Activated naive CD8-positive, alpha-beta T cell treated with anti-CD3 and anti-CD28 coated beads, Interleukin-2, amount 10 ng/mL, durations not matched to agents 7 days and 5 days (primary cell): ENCODE results near the gene CNTF. TPM values are rescaled to one million over a fixed set of nuclear protein-coding genes. Genes with fewer than 3 reads are reported as not detected.
"Not testable (repeated sequence)": the region's sequence is repeated elsewhere in the genome, so short reads cannot be mapped to it uniquely, and the experiment has no call there.

Source experiments
- ATAC-seq: fragments of 150-1000 bp; cut with Tn5 transposase; one replicate; pipeline ENCODE4 v1.10.0; 2021; ENCODE audit warnings: low read depth, moderate library complexity
- POLR2A ChIA-PET: fragments of 350-600 bp; sonication (Branson Sonifier 250); formaldehyde crosslinking; loops from one replicate; lab custom pipeline; 2021; ENCODE audit warnings: antibody characterized with exemption; lab: Charles Lee
- DNase-seq: peaks from one replicate; pipeline ENCODE4 v3.0.0; 2021
- H3K27ac Mint-ChIP-seq: one replicate; pipeline ENCODE4 v1.8.0; 2022; ENCODE audit warnings: mild to moderate bottlenecking, mixed read lengths
- H3K27me3 Mint-ChIP-seq: one replicate; pipeline ENCODE4 v1.8.0; 2022; ENCODE audit warnings: mild to moderate bottlenecking, moderate library complexity, mixed read lengths
- H3K36me3 Mint-ChIP-seq: one replicate; pipeline ENCODE4 v1.8.0; 2021; ENCODE audit warnings: mild to moderate bottlenecking, mixed read lengths
- H3K4me1 Mint-ChIP-seq: one replicate; pipeline ENCODE4 v1.8.0; 2021; ENCODE audit warnings: mixed read lengths
- H3K4me3 Mint-ChIP-seq: one replicate; pipeline ENCODE4 v1.8.0; 2022; ENCODE audit warnings: mild to moderate bottlenecking, moderate library complexity, mixed read lengths
- H3K9me3 Mint-ChIP-seq: one replicate; pipeline ENCODE4 v1.8.0; 2021; ENCODE audit warnings: mixed read lengths
- total RNA-seq, 2 experiments: library from RNA; stranded (reverse); gene quantifications; one replicate each; pipeline ENCODE4 v1.2.3, GENCODE V29; 2021

Gene CNTF
- total RNA-seq, result 1 to 10 TPM; 2.6 to 3.0 TPM

DNA sequence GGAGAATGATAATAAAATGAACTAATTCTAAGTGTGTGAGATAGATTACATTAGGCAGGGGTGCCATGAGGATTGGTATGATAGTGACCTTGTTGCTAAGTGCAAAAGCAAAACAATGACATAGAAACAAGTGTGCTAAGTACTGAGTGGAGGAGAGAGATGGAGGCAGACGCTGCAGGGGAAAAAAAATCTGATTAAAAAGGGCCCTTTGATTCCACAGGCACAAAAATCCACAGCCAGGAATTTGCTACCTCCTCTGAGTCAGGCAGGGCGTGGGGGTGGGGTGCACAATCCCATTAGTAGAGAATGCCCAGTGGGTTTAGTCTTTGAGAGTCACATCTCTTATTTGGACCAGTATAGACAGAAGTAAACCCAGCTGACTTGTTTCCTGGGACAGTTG is at the start of gene CNTF:
TSS of gene CNTF (plus strand) at position 322 of the 400 bp plus-strand sequence. CDS start 88 bp downstream, outside the sequence.
- Mint-ChIP-seq H3K36me3 (peaks cover 46% of the 10 kb centered on the region), H3K4me3 (no peak within 1 kb of the TSS), H3K4me1 (peaks cover 8% of the 10 kb centered on the region), H3K27ac (peak within 1 kb of the TSS; percentile 26), H3K9me3 (no peaks in the 10 kb centered on the region), H3K27me3 (no peaks in the 10 kb centered on the region)
- ATAC-seq (no peak), DNase-seq (no peak)
- POLR2A ChIA-PET, result no interaction called here

DNA sequence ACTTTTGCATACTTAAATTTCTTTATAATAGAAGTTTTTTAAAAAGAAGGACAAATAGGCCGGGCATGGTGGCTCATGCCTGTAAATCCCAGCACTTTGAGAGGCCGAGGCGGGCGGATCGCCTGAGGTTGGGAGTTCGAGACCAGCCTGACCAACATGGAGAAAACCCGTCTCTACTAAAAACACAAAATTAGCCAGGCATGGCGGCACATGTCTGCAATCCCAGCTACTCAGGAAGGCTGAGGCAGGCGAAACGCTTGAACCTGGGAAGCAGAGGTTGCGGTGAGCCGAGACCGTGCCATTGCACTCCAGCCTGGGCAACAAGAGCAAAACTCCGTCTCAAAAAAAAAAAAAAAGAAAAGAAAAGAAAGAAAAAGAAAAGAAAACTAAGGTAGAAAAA is 49.6 kb upstream of the CNTF start:
- H3K4me3 Mint-ChIP-seq, result peak overlapping the region; percentile 96
- DNase-seq, H3K27me3 Mint-ChIP-seq, H3K9me3 Mint-ChIP-seq, ATAC-seq: not testable (repeated sequence)
- POLR2A ChIA-PET, result interaction anchor here (1.0 kb wide), 1 partner anchor 18 kb away, joined by 3 read pairs; no protein-coding TSS in a partner anchor
- H3K36me3 Mint-ChIP-seq, result peaks cover 36% of the 10 kb centered on the region
- peak overlapping the region; percentile 97 for H3K27ac Mint-ChIP-seq
- H3K4me1 Mint-ChIP-seq, result peaks cover 59% of the 10 kb centered on the region

GRCh38 chr11:58573451-58574104 is 48.9 kb upstream of the CNTF start:
- DNase-seq (no peak), ATAC-seq (peak; percentile 3)
- Mint-ChIP-seq H3K4me1 (peaks cover 52% of the 10 kb centered on the region), H3K4me3 (peak overlapping the region; percentile 96), H3K27me3 (no peaks in the 10 kb centered on the region), H3K27ac (peak overlapping the region; percentile 97), H3K9me3 (no peaks in the 10 kb centered on the region), H3K36me3 (peaks cover 32% of the 10 kb centered on the region)
- POLR2A ChIA-PET, result interaction anchor here (1.0 kb wide), 1 partner anchor 18 kb away, joined by 3 read pairs; no protein-coding TSS in a partner anchor

- Mint-ChIP-seq H3K9me3 (no peaks in the 10 kb centered on the region), H3K4me3 (peak overlapping the region; percentile 96), H3K4me1 (peaks cover 44% of the 10 kb centered on the region), H3K27me3 (no peaks in the 10 kb centered on the region), H3K36me3 (peaks cover 27% of the 10 kb centered on the region), H3K27ac (peak overlapping the region; percentile 97)
- ATAC-seq (no peak), DNase-seq (no peak)
- POLR2A ChIA-PET, result interaction anchor here (0.6 to 1.3 kb wide), 3 partner anchors 55 to 570 kb away, joined by 4 to 8 read pairs (median 5); no protein-coding TSS in a partner anchor
These were observed 47.6 kb upstream of the CNTF start for GRCh38 chr11:58574881-58575280.

GRCh38 chr11:58575377-58576020 is 47.0 kb upstream of the CNTF start, which contains the start of gene LPXN:
Gene LPXN, minus strand, starts transcription at chr11:58575856. Its CDS starts 84 bp downstream, at chr11:58575772.
- H3K4me1 Mint-ChIP-seq, result peaks cover 43% of the 10 kb centered on the region
- DNase-seq, result peak; percentile 56
- no peaks in the 10 kb centered on the region for H3K9me3 Mint-ChIP-seq
- H3K27ac Mint-ChIP-seq, result peak within 1 kb of the TSS; percentile 97
- H3K36me3 Mint-ChIP-seq, result peaks cover 23% of the 10 kb centered on the region
- ATAC-seq, result no peak
- POLR2A ChIA-PET, result interaction anchor here (0.6 to 4.5 kb wide), 10 partner anchors 8 to 1180 kb away, joined by 3 to 29 read pairs (median 4); partner anchors contain the start of genes FAM111B and STX3
- H3K4me3 Mint-ChIP-seq, result peak within 1 kb of the TSS; percentile 96
- no peaks in the 10 kb centered on the region for H3K27me3 Mint-ChIP-seq

DNA sequence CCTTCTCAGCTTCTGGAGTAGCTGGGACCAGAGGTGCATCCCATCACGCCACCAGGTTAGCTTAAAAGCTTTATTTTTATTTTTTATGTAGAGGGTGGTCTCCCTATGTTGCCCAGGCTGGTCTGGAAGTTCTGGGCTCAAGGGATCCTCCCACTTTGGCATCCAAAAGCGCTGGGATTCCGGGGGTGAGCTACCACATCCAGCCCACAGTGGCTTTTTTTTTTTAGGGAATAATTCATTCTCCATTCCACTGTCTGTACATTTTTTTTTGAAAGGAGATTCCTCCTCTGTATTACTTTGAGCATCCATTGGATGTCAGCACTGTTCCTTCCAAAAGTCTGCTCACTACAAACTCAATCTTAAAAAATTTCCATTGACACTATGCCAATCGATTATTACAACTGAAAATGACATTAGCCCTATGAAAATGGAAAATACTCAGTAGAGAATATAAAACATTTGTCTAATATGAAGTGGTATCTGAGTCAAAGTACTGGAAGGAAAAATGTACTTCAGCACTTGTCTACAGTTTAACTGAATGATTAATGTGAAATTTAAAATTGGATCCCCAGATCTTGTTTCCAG is 45.5 kb upstream of the CNTF start:
- Mint-ChIP-seq H3K9me3 (no peaks in the 10 kb centered on the region), H3K27me3 (no peaks in the 10 kb centered on the region), H3K4me3 (peak overlapping the region; percentile 96), H3K27ac (peak overlapping the region; percentile 97), H3K4me1 (peaks cover 47% of the 10 kb centered on the region), H3K36me3 (peaks cover 25% of the 10 kb centered on the region)
- POLR2A ChIA-PET, result interaction anchor here (0.6 to 4.5 kb wide), 10 partner anchors 9 to 835 kb away, joined by 3 to 29 read pairs (median 4); partner anchors contain the start of gene FAM111B
- DNase-seq, result no peak
- ATAC-seq, result no peak

DNA sequence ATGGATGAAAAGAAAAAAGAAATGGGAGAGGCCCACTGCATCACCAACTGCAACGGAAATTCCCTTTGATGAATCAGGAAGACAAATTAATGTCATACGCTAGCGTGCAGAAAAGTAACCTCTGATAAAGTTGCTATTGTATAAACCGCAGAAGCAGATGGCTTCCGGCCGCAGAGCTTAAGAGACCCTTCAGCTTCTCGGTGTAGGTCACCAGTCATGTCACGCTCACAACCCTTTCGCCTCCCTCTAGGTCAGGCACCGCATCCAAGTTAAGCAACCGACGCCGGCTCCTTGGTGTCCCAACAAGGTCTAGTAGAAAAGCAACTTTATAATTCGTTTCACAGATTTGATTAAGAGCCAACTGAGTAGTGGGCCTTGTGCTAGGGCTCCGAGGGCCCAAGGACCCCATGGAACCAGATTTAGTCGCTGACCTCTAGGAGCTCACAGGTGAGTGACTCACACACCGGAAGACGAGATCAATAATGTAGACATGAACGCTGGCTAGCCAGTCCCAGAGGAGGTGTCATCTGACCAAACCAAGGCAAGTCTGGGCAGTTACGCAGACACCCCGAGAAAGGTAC is 44.8 kb upstream of the CNTF start:
- peaks cover 25% of the 10 kb centered on the region for H3K36me3 Mint-ChIP-seq
- no peaks in the 10 kb centered on the region for H3K27me3 Mint-ChIP-seq
- ATAC-seq (peak; percentile 50), DNase-seq (no peak)
- POLR2A ChIA-PET, result interaction anchor here (0.6 to 4.5 kb wide), 9 partner anchors 10 to 1091 kb away, joined by 3 to 29 read pairs (median 3); partner anchors contain the start of genes FAM111B, PATL1 and SELENOH
- H3K4me1 Mint-ChIP-seq, result peaks cover 48% of the 10 kb centered on the region
- no peaks in the 10 kb centered on the region for H3K9me3 Mint-ChIP-seq
- H3K27ac Mint-ChIP-seq, result peak overlapping the region; percentile 97
- peak overlapping the region; percentile 96 for H3K4me3 Mint-ChIP-seq

DNA sequence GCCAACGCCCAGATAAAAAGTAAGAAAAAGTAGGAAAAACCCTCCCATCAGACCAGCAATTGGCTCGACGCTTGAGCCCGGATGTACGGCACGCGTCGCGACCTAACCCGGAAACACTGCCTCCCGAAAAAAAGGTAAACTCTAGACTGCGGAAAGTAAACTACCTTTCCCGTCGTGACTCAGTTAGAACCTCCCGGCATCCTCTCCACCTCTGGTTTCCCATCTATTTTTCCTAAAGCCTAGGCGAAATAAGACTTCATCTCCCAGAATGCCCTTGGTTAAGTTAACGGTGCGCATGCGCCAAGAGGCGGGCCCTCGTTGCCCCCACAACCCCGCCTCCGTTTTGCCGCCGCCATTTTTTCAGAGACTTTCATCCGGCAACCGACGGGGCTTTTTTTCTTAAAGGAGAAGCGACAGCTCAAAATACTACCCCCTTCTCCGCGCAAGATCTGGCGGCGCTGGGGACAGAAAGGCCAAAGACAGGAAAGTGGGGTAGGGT is 44.3 kb upstream of the CNTF start:
- no peaks in the 10 kb centered on the region for H3K9me3 Mint-ChIP-seq
- no peaks in the 10 kb centered on the region for H3K27me3 Mint-ChIP-seq
- peak overlapping the region; percentile 96 for H3K4me3 Mint-ChIP-seq
- H3K36me3 Mint-ChIP-seq, result peaks cover 25% of the 10 kb centered on the region
- peak; percentile 55 for ATAC-seq
- peak overlapping the region; percentile 97 for H3K27ac Mint-ChIP-seq
- H3K4me1 Mint-ChIP-seq, result peaks cover 51% of the 10 kb centered on the region
- POLR2A ChIA-PET, result interaction anchor here (0.6 to 4.5 kb wide), 8 partner anchors 10 to 1091 kb away, joined by 3 to 29 read pairs (median 4); partner anchors contain the start of genes FAM111B, PATL1 and SELENOH
- DNase-seq, result peak; percentile 90

DNA sequence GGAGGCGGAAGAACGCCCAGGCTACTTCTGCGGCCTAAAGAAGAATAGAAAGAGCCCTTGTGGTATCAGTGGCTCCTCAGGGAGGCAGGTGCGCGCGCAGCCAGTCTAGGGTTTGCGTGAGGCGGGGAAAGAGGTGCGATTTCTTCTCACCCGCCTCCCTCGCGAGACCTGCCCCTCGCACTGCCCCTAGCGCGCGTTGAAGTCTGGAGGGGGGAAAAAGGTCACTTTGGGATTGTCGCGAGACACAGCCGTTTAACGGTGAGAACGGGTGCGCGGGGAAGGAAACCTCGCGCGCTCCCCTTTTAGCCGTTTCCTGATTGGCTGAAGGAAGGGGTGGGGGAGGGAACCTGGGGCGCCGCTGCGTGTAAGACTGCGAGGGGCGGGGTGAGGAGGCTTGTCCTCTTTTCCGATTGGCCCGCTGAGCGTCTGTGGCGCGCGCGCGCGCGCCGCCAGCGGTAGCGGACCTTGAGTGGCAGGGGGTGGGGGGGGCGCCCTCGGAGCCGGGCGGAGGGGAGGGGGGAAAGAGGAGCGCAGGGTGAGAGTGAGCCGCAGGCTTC is 43.8 kb upstream of the CNTF start, which contains the start of gene ZFP91:
TSS of gene ZFP91 (plus strand) at position 429 of the 557 bp plus-strand sequence. CDS start 219 bp downstream, outside the sequence.
- peak; percentile 89 for DNase-seq
- H3K36me3 Mint-ChIP-seq, result peaks cover 20% of the 10 kb centered on the region
- ATAC-seq, result peak; percentile 40
- peak within 1 kb of the TSS; percentile 96 for H3K4me3 Mint-ChIP-seq
- peak within 1 kb of the TSS; percentile 97 for H3K27ac Mint-ChIP-seq
- peaks cover 49% of the 10 kb centered on the region for H3K4me1 Mint-ChIP-seq
- POLR2A ChIA-PET, result interaction anchor here (0.6 to 4.5 kb wide), 7 partner anchors 11 to 1090 kb away, joined by 3 to 29 read pairs (median 4); partner anchors contain the start of genes FAM111B, PATL1 and SELENOH
- H3K9me3 Mint-ChIP-seq, result no peaks in the 10 kb centered on the region
- H3K27me3 Mint-ChIP-seq, result no peaks in the 10 kb centered on the region

- peaks cover 45% of the 10 kb centered on the region for H3K4me1 Mint-ChIP-seq
- DNase-seq (peak; percentile 91), ATAC-seq (peak; percentile 41)
- H3K9me3 Mint-ChIP-seq, result no peaks in the 10 kb centered on the region
- H3K4me3 Mint-ChIP-seq, result peak overlapping the region; percentile 96
- H3K27me3 Mint-ChIP-seq, result no peaks in the 10 kb centered on the region
- H3K27ac Mint-ChIP-seq, result peak overlapping the region; percentile 97
- H3K36me3 Mint-ChIP-seq, result peaks cover 20% of the 10 kb centered on the region
- POLR2A ChIA-PET, result interaction anchor here (3.6 to 4.5 kb wide), 2 partner anchors 12 to 527 kb away, joined by 14 to 29 read pairs; partner anchors contain the start of gene FAM111B
These were observed 43.0 kb upstream of the CNTF start for GRCh38 chr11:58579192-58580129.

GRCh38 chr11:58580311-58580710 is 42.2 kb upstream of the CNTF start:
- Mint-ChIP-seq H3K9me3 (no peaks in the 10 kb centered on the region), H3K4me3 (peak overlapping the region; percentile 96), H3K27me3 (no peaks in the 10 kb centered on the region), H3K27ac (peak overlapping the region; percentile 97), H3K36me3 (peaks cover 14% of the 10 kb centered on the region), H3K4me1 (peaks cover 40% of the 10 kb centered on the region)
- no peak for ATAC-seq
- POLR2A ChIA-PET, result no interaction called here
- no peak for DNase-seq
